Astrocyte of the cerebellum (primary cell): ENCODE results near the gene NFIA.

Experiments used
- DNase-seq: peaks from one replicate; pipeline ENCODE4 v3.0.0-alpha.2; 2011; ENCODE audit warnings: low read depth
- H3K4me3 ChIP-seq: 2 replicates; pipeline ENCODE4 v1.5.1; 2011; ENCODE audit warnings: mild to moderate bottlenecking, low read depth, low read length, moderate library complexity
- in situ Hi-C: cut with HindIII; loops from 2 replicates; pipeline ENCODE4 v1.10.0; 2017; ENCODE audit warnings: low sequenced_read_pairs
- TF ChIP-seq, protein P1 (sequence below): IDR thresholded peaks from 2 replicates; pipeline ENCODE4 v1.5.1; 2012; ENCODE audit warnings: low read length, low read depth, moderate library complexity, mild to moderate bottlenecking; ENCODE audit errors: missing control alignments

NFIA gene

DNA sequence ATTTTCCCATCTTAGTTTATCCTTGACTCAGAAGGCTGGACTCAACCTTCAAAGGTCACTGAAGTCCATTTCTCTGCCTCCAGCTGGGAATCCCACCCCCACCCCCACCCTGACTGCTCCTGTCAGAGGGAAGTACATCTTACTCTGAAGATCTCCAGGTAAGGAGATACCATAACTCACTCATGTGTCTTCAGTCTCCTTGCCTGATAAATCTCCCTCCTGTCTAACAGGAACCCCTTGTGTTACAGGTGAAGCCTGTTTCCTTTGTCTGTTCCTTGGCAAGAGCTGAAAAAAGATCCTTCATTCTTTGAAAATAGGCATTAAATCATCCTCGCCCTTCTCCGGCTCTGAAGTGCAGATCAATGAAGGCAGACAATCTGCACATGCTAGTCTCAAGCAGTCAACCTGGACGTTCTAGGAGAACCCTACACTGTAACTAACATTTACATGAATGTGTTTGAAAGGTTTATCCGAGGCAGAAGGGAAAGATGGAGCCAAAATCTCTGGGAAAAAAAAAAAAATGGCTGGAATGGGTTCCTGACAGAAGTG lies 392.0 kb downstream of the NFIA start:
- TF ChIP-seq, protein P1, sequence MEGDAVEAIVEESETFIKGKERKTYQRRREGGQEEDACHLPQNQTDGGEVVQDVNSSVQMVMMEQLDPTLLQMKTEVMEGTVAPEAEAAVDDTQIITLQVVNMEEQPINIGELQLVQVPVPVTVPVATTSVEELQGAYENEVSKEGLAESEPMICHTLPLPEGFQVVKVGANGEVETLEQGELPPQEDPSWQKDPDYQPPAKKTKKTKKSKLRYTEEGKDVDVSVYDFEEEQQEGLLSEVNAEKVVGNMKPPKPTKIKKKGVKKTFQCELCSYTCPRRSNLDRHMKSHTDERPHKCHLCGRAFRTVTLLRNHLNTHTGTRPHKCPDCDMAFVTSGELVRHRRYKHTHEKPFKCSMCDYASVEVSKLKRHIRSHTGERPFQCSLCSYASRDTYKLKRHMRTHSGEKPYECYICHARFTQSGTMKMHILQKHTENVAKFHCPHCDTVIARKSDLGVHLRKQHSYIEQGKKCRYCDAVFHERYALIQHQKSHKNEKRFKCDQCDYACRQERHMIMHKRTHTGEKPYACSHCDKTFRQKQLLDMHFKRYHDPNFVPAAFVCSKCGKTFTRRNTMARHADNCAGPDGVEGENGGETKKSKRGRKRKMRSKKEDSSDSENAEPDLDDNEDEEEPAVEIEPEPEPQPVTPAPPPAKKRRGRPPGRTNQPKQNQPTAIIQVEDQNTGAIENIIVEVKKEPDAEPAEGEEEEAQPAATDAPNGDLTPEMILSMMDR, result no peak
- in situ Hi-C loops, result loop anchor here (25.0 kb wide), 1 partner anchor 387 kb away; the partner anchor contains the start of gene NFIA
- DNase-seq, result no peak
- H3K4me3 ChIP-seq, result no peak overlapping the region

DNA sequence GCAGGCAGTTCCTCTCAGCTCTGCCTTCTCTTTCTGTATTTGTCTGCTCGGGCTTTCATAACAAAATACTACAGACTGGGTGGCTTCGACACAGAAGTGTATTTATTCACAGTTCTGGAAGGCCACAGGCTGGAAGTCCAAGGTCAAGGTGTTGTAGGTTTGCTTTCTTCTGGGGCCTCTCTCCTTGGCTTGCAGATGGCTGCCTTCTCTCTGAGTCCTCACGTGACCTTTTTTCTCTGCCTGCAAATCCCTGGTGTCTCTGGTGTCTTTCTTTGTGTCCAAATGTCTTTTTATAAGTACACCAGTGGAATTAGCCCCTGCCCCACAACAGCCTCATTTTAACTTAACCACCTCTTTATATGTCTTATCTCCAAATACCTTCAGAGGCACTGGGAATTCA lies 392.6 kb downstream of the NFIA start:
- no peak overlapping the region for H3K4me3 ChIP-seq
- TF ChIP-seq, protein P1, result no peak
- in situ Hi-C loops, result loop anchor here (25.0 kb wide), 1 partner anchor 388 kb away; the partner anchor contains the start of gene NFIA
- no peak for DNase-seq

DNA sequence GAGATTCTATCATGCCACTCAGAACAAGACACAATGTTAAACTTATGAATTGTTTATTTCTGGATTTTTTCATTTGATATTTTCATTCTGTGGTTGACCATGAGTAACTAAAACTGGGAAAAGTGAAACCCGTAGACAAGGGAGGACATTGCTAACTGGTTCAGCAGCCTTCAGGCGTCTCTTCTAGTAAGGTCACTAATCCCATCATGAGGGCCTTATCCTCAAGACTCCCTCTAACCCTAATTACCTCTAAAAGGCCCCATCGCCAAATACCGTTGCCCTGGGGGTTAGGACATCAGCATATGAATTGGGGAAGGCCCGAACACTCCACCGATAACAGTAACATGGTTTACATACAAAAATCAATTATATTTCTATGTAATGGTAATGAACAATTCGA lies 394.9 kb downstream of the NFIA start:
- TF ChIP-seq, protein P1, result no peak
- no peak for DNase-seq
- in situ Hi-C loops, result no loop called here
- no peak overlapping the region for H3K4me3 ChIP-seq

DNA sequence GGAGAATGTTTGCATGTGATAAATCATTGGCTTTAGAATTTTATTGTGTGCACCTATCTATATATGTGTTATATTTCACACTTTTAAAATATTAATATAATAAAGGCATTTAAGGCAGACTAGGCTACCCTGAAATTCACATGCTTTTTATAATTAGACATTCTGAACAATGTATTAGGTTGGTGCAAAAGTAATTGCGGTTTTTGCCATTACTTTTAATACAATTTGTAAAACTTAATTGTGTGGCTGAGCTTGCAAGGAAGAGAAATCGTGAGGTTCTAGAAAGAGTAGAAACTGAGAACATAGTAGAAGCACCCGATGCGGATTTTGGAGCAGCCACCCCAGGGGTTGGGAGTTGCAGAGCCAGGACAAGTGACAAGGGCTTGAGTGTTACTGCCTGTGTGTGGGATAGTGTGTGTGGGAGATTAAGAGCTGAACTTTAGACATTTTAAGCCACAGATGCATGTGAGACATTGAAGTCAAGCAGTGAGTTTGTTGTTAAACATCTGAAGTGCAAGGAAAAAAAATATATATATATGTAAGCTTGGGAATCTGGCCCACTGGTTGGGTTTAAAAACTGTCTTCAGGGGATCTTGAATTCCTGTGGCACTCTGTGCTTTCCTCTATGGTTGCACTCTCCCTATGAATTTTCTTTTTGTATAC lies 398.0 kb downstream of the NFIA start:
- no peak for DNase-seq
- in situ Hi-C loops, result loop anchor here (5.0 kb wide), 1 partner anchor 47 kb away; no protein-coding TSS in a partner anchor
- no peak overlapping the region for H3K4me3 ChIP-seq
- TF ChIP-seq, protein P1, result no peak

DNA sequence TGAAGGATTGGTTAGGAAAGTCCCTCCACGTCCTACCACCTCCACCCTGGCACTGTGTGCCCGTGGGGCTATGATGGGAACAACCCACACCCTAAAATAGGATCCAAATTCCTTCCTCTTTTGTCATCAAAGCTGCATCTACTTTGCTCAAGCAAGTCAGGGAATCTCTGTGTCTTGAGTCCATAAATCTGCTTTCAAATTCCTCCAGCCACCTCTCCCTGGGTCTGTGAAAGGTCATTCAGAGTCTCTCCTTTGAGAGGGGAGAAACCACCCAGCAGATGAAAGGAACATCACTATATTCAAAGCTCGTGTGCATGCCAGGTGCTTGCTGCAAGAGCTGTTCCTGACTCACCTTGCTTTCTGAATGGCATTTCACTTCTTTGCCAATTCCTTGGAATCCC lies 399.0 kb downstream of the NFIA start:
- no peak for DNase-seq
- TF ChIP-seq, protein P1, result no peak
- H3K4me3 ChIP-seq, result no peak overlapping the region
- in situ Hi-C loops, result loop anchor here (5.0 kb wide), 1 partner anchor 46 kb away; no protein-coding TSS in a partner anchor

DNA sequence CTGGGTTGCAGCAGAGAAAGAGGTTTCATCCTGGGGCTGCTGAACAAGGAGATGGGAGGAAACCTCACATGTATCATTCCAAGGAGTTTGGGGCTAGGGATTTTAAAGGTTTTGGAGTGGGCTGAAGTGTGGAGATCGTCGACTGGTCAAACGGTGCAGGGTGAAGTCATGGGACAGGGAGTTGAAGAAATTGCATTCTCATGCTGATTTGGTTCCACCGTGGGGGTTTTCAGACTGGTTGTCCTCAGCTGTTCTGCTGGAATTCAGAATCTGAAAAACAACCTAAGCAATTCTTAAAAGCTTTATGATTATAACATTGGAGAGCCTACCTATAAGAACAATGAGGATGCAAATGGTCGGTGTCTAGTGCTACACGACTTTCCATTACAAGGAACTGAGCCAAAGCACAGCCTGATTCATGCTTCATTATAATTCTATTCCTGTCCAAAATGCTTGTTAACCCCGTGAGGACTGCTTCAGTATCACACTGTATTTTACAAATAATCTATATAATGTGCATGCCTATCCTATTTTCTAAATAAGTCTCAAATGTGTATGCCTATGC lies 399.9 kb downstream of the NFIA start:
- in situ Hi-C loops, result loop anchor here (5.0 kb wide), 1 partner anchor 45 kb away; no protein-coding TSS in a partner anchor
- H3K4me3 ChIP-seq, result no peak overlapping the region
- DNase-seq, result no peak
- TF ChIP-seq, protein P1, result no peak
